HG02840 (cell line): ENCODE results near the gene CSH2.
"Not testable (repeated sequence)": the region's sequence is repeated elsewhere in the genome, so short reads cannot be mapped to it uniquely, and the experiment has no call there.

Experiments
- ATAC-seq: cut with Tn5 transposase; IDR thresholded peaks from one replicate; pipeline ENCODE4 v1.9.1; 2021; ENCODE audit warnings: mild to moderate bottlenecking, moderate library complexity, moderate number of reproducible peaks; ENCODE audit not compliant: unreplicated experiment, low FRiP score

Gene CSH2

GRCh38 chr17:63898899-63899798, 25.7 kb upstream of the CSH2 start:
- ATAC-seq, result not testable (repeated sequence)

GRCh38 chr17:63896524-63897354, 23.3 kb upstream of the CSH2 start, which contains the start of gene CSH1:
TSS of gene CSH1 (minus strand) at chr17:63896574. CDS start at chr17:63896511, 63 bp downstream.
- ATAC-seq, result not testable (repeated sequence)

- ATAC-seq, result not testable (repeated sequence)
Measured at GRCh38 chr17:63894821-63895220, 21.3 kb upstream of the CSH2 start.

DNA sequence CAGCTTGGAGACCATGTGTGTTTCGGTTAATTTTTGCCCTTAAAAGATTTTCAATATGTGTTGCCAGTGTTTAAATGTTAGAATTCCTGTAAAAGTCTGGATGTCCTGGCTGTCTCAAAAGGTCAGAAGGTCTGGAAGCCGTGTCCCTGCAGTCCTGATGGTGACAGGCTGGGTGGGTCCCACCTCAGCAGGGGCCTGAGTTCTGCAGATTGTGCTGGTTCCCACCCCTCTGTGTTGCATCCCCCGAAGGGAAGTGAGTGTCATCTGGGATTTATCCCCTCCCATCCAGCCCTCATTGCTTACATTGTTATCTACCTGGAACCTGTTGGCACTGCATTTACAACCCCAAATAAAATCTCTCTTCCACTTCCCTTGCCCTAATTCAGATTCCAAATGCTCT, 20.5 kb upstream of the CSH2 start:
- ATAC-seq, result not testable (repeated sequence)

- ATAC-seq, result not testable (repeated sequence)
Measured at GRCh38 chr17:63892316-63893037, 19.0 kb upstream of the CSH2 start.

- not testable (repeated sequence) for ATAC-seq
Measured at GRCh38 chr17:63889026-63889848, 15.8 kb upstream of the CSH2 start.

GRCh38 chr17:63885119-63885518, 11.6 kb upstream of the CSH2 start:
- ATAC-seq, result not testable (repeated sequence)

DNA sequence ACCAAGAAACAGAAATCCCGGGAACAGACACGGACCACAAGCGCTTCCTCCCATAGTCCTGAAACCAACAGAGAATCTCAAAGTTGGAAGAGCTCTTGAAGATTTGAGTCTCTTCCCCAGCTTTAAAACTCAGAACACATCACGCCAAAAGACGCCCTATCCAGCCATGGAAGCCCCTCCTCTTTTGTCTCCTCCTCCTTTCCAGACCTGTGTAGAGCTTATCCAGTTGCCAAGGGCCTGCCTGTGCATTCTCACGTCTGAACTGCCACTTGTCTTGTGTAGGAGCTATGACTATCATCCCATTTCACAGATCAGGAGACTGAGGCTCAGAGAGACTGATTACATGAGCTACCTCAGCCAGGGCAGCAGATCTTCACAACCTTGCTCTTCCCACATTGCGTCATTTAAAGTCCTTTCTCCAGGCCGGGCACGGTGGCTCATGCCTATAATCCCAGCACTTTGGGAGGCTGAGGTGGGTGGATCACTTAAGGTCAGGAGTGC, 9.2 kb upstream of the CSH2 start:
- ATAC-seq, result not testable (repeated sequence)

DNA sequence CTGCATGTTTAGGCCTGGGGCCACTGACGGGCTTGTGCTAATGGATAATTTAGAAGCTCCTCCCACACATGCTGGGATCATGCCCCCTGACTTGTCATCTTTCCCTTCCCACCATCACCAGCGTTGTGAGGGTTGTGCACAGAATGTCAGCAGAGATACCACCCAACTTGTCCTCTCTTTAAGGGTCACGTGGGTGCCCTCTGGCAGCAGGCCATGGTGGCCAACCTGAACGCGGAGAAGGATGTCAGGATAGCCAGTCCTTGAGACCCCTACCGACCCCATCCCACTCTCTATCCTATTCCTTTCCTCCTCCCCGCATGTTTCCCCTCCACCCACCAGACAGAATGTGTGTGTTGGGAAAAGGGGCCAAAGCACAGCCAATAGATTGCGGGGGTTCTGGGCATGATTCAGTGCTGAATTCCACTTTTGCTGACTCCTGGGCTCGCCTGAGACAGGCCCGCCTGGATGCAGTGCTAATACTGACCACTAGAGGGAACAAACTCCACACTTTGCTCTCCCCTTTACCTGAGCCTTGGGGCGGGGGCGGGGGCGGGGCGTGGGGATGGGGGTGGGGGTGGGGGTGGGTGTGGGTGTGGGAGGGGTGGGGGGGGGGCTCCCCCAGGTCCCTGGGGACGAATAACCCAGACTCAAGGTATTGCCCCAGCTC, 8.6 kb upstream of the CSH2 start, which contains the start of gene GH2:
TSS of gene GH2 (minus strand) at position 10 of the 667 bp plus-strand sequence. CDS start 143 bp downstream, outside the sequence.
- ATAC-seq, result no peak

DNA sequence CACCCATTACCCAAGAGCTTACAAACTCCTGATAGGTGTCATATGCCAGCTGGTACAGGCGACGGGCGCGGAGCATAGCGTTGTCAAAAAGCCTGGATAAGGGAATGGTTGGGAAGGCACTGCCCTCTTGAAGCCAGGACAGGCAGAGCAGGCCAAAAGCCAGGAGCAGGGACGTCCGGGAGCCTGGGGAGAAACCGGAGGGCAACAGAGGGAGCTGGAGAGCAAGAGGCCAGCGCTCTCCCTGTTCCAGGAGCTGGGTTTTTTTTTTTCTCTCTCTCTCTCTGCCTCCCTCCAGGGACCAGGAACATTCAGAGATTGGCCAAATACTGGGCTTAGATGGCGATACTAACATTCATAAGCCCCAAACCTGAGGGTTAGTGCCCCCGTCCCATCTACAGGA, 7.9 kb upstream of the CSH2 start:
- not testable (repeated sequence) for ATAC-seq

DNA sequence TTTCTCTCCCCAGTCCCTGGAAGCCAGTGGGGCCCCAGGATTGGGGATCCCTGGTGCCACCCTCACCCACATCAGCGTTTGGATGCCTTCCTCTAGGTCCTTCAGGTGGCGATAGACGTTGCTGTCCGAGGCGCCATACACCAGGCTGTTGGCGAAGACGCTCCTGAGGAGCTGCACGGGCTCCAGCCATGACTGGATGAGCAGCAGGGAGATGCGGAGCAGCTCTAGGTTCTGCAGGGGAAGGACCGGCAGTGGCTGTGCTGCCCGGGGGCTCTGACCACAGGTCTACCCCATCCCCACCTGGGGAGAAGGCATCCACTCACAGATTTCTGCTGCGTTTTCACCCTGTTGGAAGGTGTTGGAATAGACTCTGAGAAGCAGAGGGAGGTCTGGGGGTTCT, 7.2 kb upstream of the CSH2 start:
- ATAC-seq, result no peak

DNA sequence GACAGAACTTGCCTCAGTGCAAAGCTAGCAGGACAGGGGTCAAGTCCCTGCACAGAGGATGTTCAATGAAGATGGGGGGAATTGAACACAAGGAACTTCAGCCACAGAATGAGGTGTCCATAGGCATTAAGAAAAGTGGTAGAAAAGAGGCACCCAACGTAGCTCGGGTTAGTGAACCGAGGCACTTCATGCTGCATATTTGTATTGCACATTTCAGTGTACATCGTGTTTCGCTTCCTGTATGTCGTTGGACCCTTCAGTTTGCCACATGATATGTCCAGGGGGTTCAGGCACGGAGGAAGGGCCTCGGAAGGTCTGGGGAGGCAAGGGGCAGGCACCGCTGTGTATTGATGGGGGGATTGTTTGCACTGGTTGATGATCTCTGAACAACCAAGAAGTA, 4.9 kb upstream of the CSH2 start:
- not testable (repeated sequence) for ATAC-seq

- not testable (repeated sequence) for ATAC-seq
Measured at GRCh38 chr17:63874693-63875092, 1.2 kb upstream of the CSH2 start.

DNA sequence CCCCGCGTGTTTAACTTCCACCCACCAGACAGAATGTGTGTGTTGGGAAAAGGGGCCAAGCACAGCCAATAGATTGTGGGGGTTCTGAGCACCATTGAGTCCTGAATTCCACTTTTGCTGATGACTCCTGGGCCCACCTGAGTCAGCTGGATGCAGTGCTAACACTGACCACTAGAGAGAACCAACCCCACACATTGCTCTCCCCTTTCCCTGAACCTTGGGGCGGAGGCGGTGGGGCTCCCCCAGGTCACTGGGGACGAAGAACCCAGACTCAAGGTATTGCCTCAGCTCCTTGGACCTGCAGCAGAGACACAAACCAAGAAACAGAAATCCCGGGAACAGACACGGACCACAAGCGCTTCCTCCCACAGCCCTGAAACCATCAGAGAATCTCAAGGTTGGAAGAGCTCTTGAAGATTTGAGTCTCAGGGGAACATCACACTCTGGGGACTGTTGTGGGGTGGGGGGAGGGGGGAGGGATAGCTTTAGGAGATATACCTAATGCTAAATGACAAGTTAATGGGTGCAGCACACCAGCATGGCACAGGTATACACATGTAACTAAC, 667 bp upstream of the CSH2 start:
- ATAC-seq, result not testable (repeated sequence)

GRCh38 chr17:63871646-63872365, 1.7 kb downstream of the CSH2 start:
- ATAC-seq, result not testable (repeated sequence)

DNA sequence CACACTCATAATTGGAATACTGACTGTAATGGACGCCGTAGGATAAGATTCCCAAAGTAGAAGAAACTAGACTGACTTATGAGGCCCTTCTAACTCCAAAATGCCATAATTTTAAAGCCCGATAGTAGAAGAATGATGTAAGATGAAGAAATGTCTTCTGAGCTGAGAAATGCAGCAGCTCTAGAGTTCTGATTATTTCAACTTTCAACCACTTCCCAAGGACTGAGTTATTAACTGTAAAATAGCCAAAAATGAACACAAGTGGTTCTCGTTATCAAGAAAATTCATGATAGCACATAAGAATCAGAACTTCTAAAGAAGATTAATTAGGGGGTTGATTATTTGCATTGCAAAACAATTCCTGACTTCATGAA, 3.2 kb downstream of the CSH2 start:
- not testable (repeated sequence) for ATAC-seq

DNA sequence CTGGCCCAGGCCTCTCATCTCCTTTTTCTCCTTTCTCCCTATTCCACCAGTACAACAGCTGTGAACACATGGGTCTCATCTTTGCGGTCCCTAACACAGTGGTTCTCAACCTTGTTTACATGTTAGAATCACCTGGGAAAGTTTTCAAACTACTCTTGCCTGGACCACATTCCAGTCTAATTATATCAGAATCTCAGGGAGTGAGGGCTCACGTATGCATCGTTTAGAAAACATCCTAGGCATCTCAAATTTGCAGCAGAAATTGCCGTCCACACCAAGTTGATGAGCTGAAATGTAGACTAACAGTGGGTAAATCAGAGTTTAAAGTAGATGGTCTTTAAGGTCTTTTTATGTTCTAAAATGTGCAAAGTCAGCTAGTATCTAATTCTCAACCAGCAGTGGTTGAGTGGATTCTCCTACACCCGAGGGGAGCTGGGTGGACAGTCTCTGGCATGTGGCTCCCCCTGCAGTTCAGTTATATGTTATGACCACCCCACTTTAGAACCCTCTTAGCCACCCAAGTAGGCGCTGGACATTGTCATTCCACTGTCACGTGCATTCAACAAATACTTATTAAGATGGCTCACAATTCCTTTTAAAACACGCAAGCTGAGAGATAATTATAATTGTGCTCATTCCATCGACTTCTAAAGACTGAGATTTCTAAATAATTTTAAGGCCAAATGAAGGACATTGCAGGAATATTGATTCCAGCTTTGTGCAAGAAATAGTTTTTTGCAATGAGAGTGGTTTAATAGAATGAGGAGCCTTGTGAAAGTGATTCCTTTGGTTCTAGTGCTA, 3.8 kb downstream of the CSH2 start:
- ATAC-seq, result not testable (repeated sequence)
